Ishikawa (cell line): ENCODE measurements around the gene C14orf132.

Experiments used
- CEBPB ChIP-seq: IDR thresholded peaks from 2 replicates; pipeline ENCODE4 v1.6.1; 2012
- CREB1 ChIP-seq: IDR thresholded peaks from 2 replicates; pipeline ENCODE4 v1.6.1; 2012; ENCODE audit warnings: low read depth
- EGR1 ChIP-seq: IDR thresholded peaks from 2 replicates; pipeline ENCODE4 v1.6.1; 2012
- EP300 ChIP-seq: IDR thresholded peaks from 2 replicates; pipeline ENCODE4 v1.6.1; 2012; ENCODE audit warnings: borderline replicate concordance
- FOXM1 ChIP-seq: IDR thresholded peaks from 2 replicates; pipeline ENCODE4 v1.6.1; 2012; ENCODE audit warnings: low read depth, borderline replicate concordance
- NFIC ChIP-seq: IDR thresholded peaks from 2 replicates; pipeline ENCODE4 v1.6.1; 2012
- RAD21 ChIP-seq: IDR thresholded peaks from 2 replicates; pipeline ENCODE4 v1.6.1; 2012; ENCODE audit warnings: low read depth
- TAF1 ChIP-seq: IDR thresholded peaks from 2 replicates; pipeline ENCODE4 v1.6.1; 2012; ENCODE audit warnings: low read depth, mild to moderate bottlenecking
- TCF12 ChIP-seq: IDR thresholded peaks from 2 replicates; pipeline ENCODE4 v1.6.1; 2012; ENCODE audit warnings: low read depth
- TEAD4 ChIP-seq: IDR thresholded peaks from 2 replicates; pipeline ENCODE4 v1.6.1; 2012
- USF1 ChIP-seq: IDR thresholded peaks from 2 replicates; pipeline ENCODE4 v1.6.1; 2012
- YY1 ChIP-seq: IDR thresholded peaks from 2 replicates; pipeline ENCODE4 v1.6.1; 2012; ENCODE audit warnings: low read depth
- ZBTB7A ChIP-seq: IDR thresholded peaks from 2 replicates; pipeline ENCODE4 v1.6.1; 2012; ENCODE audit warnings: low read depth
- TF ChIP-seq, protein P1 (sequence below): IDR thresholded peaks from 2 replicates; pipeline ENCODE4 v1.6.1; 2012
- TF ChIP-seq, protein P2 (sequence below): IDR thresholded peaks from 2 replicates; pipeline ENCODE4 v1.6.1; 2012; ENCODE audit warnings: low read depth, mild to moderate bottlenecking

The C14orf132 gene

GRCh38 chr14:96136371-96137005, 97.3 kb downstream of the C14orf132 start:
- TF ChIP-seq RAD21 = no peak
- TF ChIP-seq NFIC = no peak
- no peak for TF ChIP-seq ZBTB7A
- no peak for TF ChIP-seq TCF12
- TF ChIP-seq TAF1 = no peak
- TF ChIP-seq TEAD4 = no peak
- TF ChIP-seq FOXM1 = no peak
- no peak for TF ChIP-seq USF1
- TF ChIP-seq, protein P1, sequence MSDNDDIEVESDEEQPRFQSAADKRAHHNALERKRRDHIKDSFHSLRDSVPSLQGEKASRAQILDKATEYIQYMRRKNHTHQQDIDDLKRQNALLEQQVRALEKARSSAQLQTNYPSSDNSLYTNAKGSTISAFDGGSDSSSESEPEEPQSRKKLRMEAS = no peak
- TF ChIP-seq EGR1 = no peak
- TF ChIP-seq EP300 = no peak
- TF ChIP-seq CREB1 = no peak

GRCh38 chr14:96138241-96138640, 99.1 kb downstream of the C14orf132 start:
- TF ChIP-seq EGR1 (no peak), TCF12 (no peak), FOXM1 (no peak)

DNA sequence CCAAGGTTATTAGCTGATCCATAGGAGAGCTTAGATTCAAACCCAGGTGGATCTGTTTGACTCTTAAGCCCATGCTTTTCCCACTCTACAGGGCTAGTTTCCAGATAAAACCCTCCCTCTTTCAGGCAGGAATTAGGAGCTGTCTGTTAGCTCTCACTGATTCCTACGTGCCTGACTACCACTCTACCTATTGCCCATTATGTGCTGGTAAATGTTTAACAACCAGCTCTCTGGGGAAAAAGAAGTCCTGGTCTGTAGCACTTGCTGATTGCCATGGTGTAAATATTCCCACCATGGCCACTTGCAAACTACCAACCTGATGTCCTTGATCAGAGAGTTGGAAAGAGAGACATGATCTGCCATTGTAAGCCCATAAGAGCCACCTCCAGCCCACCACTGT, 100.0 kb downstream of the C14orf132 start:
- no peak for TF ChIP-seq TEAD4
- TF ChIP-seq FOXM1 = no peak
- TF ChIP-seq, protein P2, sequence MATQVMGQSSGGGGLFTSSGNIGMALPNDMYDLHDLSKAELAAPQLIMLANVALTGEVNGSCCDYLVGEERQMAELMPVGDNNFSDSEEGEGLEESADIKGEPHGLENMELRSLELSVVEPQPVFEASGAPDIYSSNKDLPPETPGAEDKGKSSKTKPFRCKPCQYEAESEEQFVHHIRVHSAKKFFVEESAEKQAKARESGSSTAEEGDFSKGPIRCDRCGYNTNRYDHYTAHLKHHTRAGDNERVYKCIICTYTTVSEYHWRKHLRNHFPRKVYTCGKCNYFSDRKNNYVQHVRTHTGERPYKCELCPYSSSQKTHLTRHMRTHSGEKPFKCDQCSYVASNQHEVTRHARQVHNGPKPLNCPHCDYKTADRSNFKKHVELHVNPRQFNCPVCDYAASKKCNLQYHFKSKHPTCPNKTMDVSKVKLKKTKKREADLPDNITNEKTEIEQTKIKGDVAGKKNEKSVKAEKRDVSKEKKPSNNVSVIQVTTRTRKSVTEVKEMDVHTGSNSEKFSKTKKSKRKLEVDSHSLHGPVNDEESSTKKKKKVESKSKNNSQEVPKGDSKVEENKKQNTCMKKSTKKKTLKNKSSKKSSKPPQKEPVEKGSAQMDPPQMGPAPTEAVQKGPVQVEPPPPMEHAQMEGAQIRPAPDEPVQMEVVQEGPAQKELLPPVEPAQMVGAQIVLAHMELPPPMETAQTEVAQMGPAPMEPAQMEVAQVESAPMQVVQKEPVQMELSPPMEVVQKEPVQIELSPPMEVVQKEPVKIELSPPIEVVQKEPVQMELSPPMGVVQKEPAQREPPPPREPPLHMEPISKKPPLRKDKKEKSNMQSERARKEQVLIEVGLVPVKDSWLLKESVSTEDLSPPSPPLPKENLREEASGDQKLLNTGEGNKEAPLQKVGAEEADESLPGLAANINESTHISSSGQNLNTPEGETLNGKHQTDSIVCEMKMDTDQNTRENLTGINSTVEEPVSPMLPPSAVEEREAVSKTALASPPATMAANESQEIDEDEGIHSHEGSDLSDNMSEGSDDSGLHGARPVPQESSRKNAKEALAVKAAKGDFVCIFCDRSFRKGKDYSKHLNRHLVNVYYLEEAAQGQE = no peak
- no peak for TF ChIP-seq EGR1

DNA sequence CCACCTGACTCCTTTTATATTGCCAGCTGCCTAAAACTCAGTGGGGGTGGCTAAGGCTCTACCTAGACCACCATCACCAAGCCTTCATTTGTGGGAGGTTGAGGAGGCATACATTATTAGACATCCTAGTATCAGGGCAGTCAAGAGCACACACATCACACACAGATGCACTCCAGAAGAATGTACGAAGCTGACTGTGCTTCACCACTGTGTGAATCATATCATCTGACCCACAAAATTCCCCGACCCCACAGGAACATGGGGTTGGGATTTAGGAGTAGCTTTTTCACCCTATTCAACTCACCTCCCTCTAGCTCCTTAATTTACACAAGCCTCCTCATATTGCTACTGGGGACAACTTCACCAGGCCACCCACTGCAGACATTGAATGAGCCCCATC, 100.7 kb downstream of the C14orf132 start:
- TF ChIP-seq CREB1 (no peak), EP300 (no peak), RAD21 (no peak), CEBPB (no peak), TEAD4 (no peak), TCF12 (no peak), TAF1 (no peak), USF1 (no peak), ZBTB7A (no peak), YY1 (no peak), FOXM1 (no peak), NFIC (no peak), EGR1 (no peak)
- TF ChIP-seq, protein P2 = no peak
- TF ChIP-seq, protein P1 = no peak

DNA sequence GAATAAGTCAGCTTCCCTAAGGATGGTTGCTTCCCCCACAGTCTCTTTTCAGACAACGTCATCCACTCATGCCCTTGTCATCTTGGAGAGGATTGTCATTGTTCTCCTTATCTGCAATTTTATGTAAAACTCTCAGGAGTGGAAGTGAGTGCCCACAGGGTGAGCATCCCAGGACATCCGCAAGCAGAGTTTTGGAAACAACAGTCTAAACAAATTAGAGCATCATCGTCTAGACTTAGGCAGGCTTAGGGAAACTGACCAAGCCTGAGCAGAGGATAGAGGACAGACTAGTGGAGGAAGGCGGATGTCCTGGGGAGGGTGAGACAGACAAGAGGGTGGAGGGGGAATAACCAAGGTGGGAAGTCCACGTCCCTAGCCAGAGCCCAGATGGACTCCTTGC, 101.8 kb downstream of the C14orf132 start:
- TF ChIP-seq NFIC = no peak
- no peak for TF ChIP-seq USF1
- no peak for TF ChIP-seq RAD21
- no peak for TF ChIP-seq ZBTB7A
- TF ChIP-seq, protein P1 = no peak
- no peak for TF ChIP-seq CEBPB
- no peak for TF ChIP-seq YY1
- TF ChIP-seq FOXM1 = no peak
- no peak for TF ChIP-seq TEAD4
- TF ChIP-seq EP300 = no peak
- TF ChIP-seq TCF12 = no peak
- no peak for TF ChIP-seq CREB1
- no peak for TF ChIP-seq EGR1
- TF ChIP-seq, protein P2 = no peak
- no peak for TF ChIP-seq TAF1
